H1 (cell line): ENCODE results near the gene RABL6. TPM values are rescaled to one million over a fixed set of nuclear protein-coding genes. Genes with fewer than 3 reads are reported as not detected.

ENCODE experiments used
- CTCF ChIA-PET: fragments of 300-600 bp; sonication (Branson Sonifier 250); formaldehyde crosslinking; loops from one replicate; lab custom pipeline; 2021; ENCODE audit not compliant: partially characterized antibody; lab: Charles Lee
- POLR2A ChIA-PET: fragments of 300-600 bp; sonication (Branson Sonifier 250); formaldehyde crosslinking; loops from one replicate; lab custom pipeline; 2021; ENCODE audit warnings: inconsistent platforms; ENCODE audit not compliant: partially characterized antibody; lab: Charles Lee
- DNase-seq, 2 experiments: peaks; one replicate each; pipeline versions ENCODE4 v3.0.0 to v3.0.0-alpha.2; 2010 to 2022; ENCODE audit warnings: low spot score in 2 of 2, low read depth in 1 of 2, mixed read lengths in 1 of 2
- FAIRE-seq: peaks from 2 replicates; lab custom pipeline; 2011; peaks lifted over from hg19 to GRCh38; lab: Jason Lieb, UNC
- H2AFZ ChIP-seq: 2 replicates; pipeline ENCODE4 v1.8.1; 2012; ENCODE audit warnings: low read length, inconsistent platforms
- H2AK5ac ChIP-seq: 2 replicates; pipeline ENCODE4 v1.6.1; 2013; ENCODE audit warnings: low read depth, low read length
- H2BK120ac ChIP-seq: replicated peaks from 2 replicates; pipeline ENCODE3; 2013; ENCODE audit warnings: low read depth, low read length, inconsistent platforms
- H2BK12ac ChIP-seq: 2 replicates; pipeline ENCODE4 v1.6.1; 2013; ENCODE audit warnings: low read depth, low read length
- H2BK15ac ChIP-seq: 2 replicates; pipeline ENCODE4 v1.6.1; 2013; ENCODE audit warnings: low read length
- H2BK20ac ChIP-seq: 2 replicates; pipeline ENCODE4 v1.6.1; 2013; ENCODE audit warnings: low read length
- H2BK5ac ChIP-seq: 2 replicates; pipeline ENCODE4 v1.6.1; 2013; ENCODE audit warnings: low read depth, low read length
- H3K14ac ChIP-seq: 2 replicates; pipeline ENCODE4 v1.6.1; 2013; ENCODE audit warnings: inconsistent platforms; ENCODE audit not compliant: insufficient read length
- H3K18ac ChIP-seq: 2 replicates; pipeline ENCODE4 v1.6.1; 2013; ENCODE audit warnings: low read length; ENCODE audit errors: extremely low read depth
- H3K23ac ChIP-seq: 2 replicates; pipeline ENCODE4 v1.6.1; 2013; ENCODE audit warnings: inconsistent platforms; ENCODE audit not compliant: insufficient read length
- H3K23me2 ChIP-seq: 2 replicates; pipeline ENCODE4 v1.6.1; 2013; ENCODE audit warnings: low read depth, low read length
- H3K27ac ChIP-seq: 2 replicates; pipeline ENCODE4 v1.6.1; 2011; ENCODE audit warnings: low read depth, low read length, inconsistent platforms
- H3K27me3 ChIP-seq, 4 experiments: replicated peaks in 1 of 4; 1 replicate in 1 of 4; 2 replicates in 3 of 4; pipeline versions ENCODE4 v1.6.1 to v1.8.1; 2011 to 2013; ENCODE audit warnings: low read length in 3 of 4, mild to moderate bottlenecking in 3 of 4, inconsistent platforms in 2 of 4, mixed read lengths in 2 of 4, moderate library complexity in 1 of 4; ENCODE audit not compliant: control insufficient read depth in 3 of 4, insufficient read depth in 3 of 4; ENCODE audit errors: extremely low read depth in 1 of 4
- H3K36me3 ChIP-seq, 4 experiments: 2 replicates each; pipeline versions ENCODE4 v1.6.1 to v1.8.1; 2011 to 2013; ENCODE audit warnings: mild to moderate bottlenecking in 4 of 4, low read length in 3 of 4, moderate library complexity in 2 of 4, control low read depth in 1 of 4, inconsistent platforms in 1 of 4; ENCODE audit not compliant: insufficient read depth in 4 of 4, control insufficient read depth in 2 of 4
- H3K4ac ChIP-seq: replicated peaks from 2 replicates; pipeline ENCODE3; 2013; ENCODE audit warnings: low read length, low read depth, mixed read lengths, inconsistent platforms; ENCODE audit not compliant: insufficient read length
- H3K4me1 ChIP-seq, 4 experiments: replicated peaks in 1 of 4; 1 replicate in 1 of 4; 2 replicates in 3 of 4; pipeline versions ENCODE4 v1.6.1 to v1.8.1; 2011 to 2013; ENCODE audit warnings: low read length in 3 of 4, inconsistent platforms in 2 of 4, mixed read lengths in 1 of 4; ENCODE audit not compliant: insufficient read depth in 4 of 4, control insufficient read depth in 3 of 4
- H3K4me2 ChIP-seq, 2 experiments: 2 replicates each; pipeline versions ENCODE4 v1.6.1 to v1.8.1; 2011 to 2013; ENCODE audit warnings: low read depth in 2 of 2, low read length in 2 of 2, control low read depth in 1 of 2, inconsistent platforms in 1 of 2, mild to moderate bottlenecking in 1 of 2; ENCODE audit not compliant: insufficient read depth in 1 of 2
- H3K4me3 ChIP-seq, 4 experiments: fragments of 200-600, 300-600 bp in 1 of 4; sonication (generic), shearing (Covaris generic), sonication (Bioruptor Twin) in 1 of 4; 2 replicates each; pipeline versions ENCODE4 v1.5.1 to v1.8.1; 2011 to 2016; ENCODE audit warnings: low read length in 4 of 4, low read depth in 3 of 4, control low read depth in 2 of 4, inconsistent platforms in 2 of 4, mild to moderate bottlenecking in 2 of 4, mixed read lengths in 1 of 4, moderate library complexity in 1 of 4; ENCODE audit not compliant: insufficient read depth in 2 of 4; ENCODE audit errors: extremely low read depth in 1 of 4
- H3K56ac ChIP-seq: replicated peaks from 2 replicates; pipeline ENCODE3; 2013; ENCODE audit warnings: low read depth, mild to moderate bottlenecking, mixed read lengths, low read length, inconsistent platforms; ENCODE audit not compliant: insufficient read length
- H3K79me1 ChIP-seq: 2 replicates; pipeline ENCODE4 v1.6.1; 2013; ENCODE audit warnings: low read depth, low read length, control low read depth
- H3K79me2 ChIP-seq, 2 experiments: 2 replicates each; pipeline versions ENCODE4 v1.6.1 to v1.8.1; 2012 to 2013; ENCODE audit warnings: low read length in 2 of 2, mild to moderate bottlenecking in 2 of 2, inconsistent platforms in 1 of 2; ENCODE audit not compliant: insufficient read depth in 2 of 2, control insufficient read depth in 1 of 2
- H3K9ac ChIP-seq, 4 experiments: replicated peaks in 1 of 4; 1 replicate in 1 of 4; 2 replicates in 3 of 4; pipeline versions ENCODE4 v1.6.1 to v1.8.1; 2011 to 2013; ENCODE audit warnings: low read depth in 3 of 4, low read length in 3 of 4, control low read depth in 2 of 4, mild to moderate bottlenecking in 2 of 4, moderate library complexity in 2 of 4, inconsistent platforms in 1 of 4; ENCODE audit errors: extremely low read depth in 1 of 4
- H3K9me3 ChIP-seq, 2 experiments: 2 replicates each; pipeline versions ENCODE4 v1.6.1 to v1.8.1; 2012 to 2013; ENCODE audit warnings: mild to moderate bottlenecking in 2 of 2, moderate library complexity in 2 of 2, control low read depth in 1 of 2, inconsistent platforms in 1 of 2, low read depth in 1 of 2, low read length in 1 of 2, mixed read lengths in 1 of 2; ENCODE audit not compliant: insufficient read depth in 2 of 2
- H4K20me1 ChIP-seq, 2 experiments: replicated peaks in 1 of 2; 2 replicates each; pipeline versions ENCODE3 to v1.8.1; 2011 to 2013; ENCODE audit warnings: inconsistent platforms in 2 of 2, low read length in 2 of 2, mild to moderate bottlenecking in 1 of 2; ENCODE audit not compliant: insufficient read depth in 2 of 2, control insufficient read depth in 1 of 2
- H4K5ac ChIP-seq: 2 replicates; pipeline ENCODE4 v1.6.1; 2013; ENCODE audit warnings: low read length, low read depth, mixed read lengths, inconsistent platforms; ENCODE audit not compliant: insufficient read length
- H4K8ac ChIP-seq: 2 replicates; pipeline ENCODE4 v1.8.0; 2013; ENCODE audit warnings: mild to moderate bottlenecking, moderate library complexity, low read length, inconsistent platforms; ENCODE audit not compliant: insufficient read depth; ENCODE audit errors: extremely low read depth
- H4K91ac ChIP-seq: replicated peaks from 2 replicates; pipeline ENCODE3; 2013; ENCODE audit warnings: low read length, mixed read lengths, inconsistent platforms; ENCODE audit not compliant: insufficient read length
- BACH1 ChIP-seq: IDR thresholded peaks from 2 replicates; pipeline ENCODE4 v1.6.1; 2012; ENCODE audit warnings: low read length, improper control_type of control experiment
- BCL11A ChIP-seq, 2 experiments: IDR thresholded peaks; one replicate each; pipeline ENCODE4 v1.6.1; 2011; ENCODE audit warnings: low read depth in 2 of 2, low read length in 2 of 2, mild to moderate bottlenecking in 2 of 2
- BRCA1 ChIP-seq: IDR thresholded peaks from 2 replicates; pipeline ENCODE4 v1.6.1; 2012; ENCODE audit warnings: low read depth, low read length, improper control_type of control experiment
- KDM5A ChIP-seq: fragments of 200-600 bp; IDR thresholded peaks from 2 replicates; pipeline ENCODE4 v1.7.1; 2012; ENCODE audit warnings: mild to moderate bottlenecking, low read length, inconsistent platforms, mixed read lengths
- NANOG ChIP-seq: IDR thresholded peaks from 2 replicates; pipeline ENCODE4 v1.6.1; 2011; ENCODE audit warnings: low read length, low read depth, mild to moderate bottlenecking, inconsistent platforms; ENCODE audit not compliant: insufficient read depth, poor library complexity, severe bottlenecking
- SRF ChIP-seq: IDR thresholded peaks from 2 replicates; pipeline ENCODE4 v1.6.1; 2011; ENCODE audit warnings: mild to moderate bottlenecking, low read depth, low read length, moderate library complexity
- WGBS, 2 experiments: shearing (Covaris generic) in 1 of 2; methylation state at CpG; one replicate each; pipeline versions ENCODE4 v1.1.6 to v1.1.7; 2013 to 2015; ENCODE audit warnings: low lambda C conversion rate in 2 of 2, mixed read lengths in 2 of 2, inconsistent platforms in 1 of 2, low coverage in 1 of 2, missing lambda C conversion rate in 1 of 2; ENCODE audit not compliant: insufficient replicate concordance in 2 of 2, insufficient coverage in 1 of 2, insufficient read length in 1 of 2; ENCODE audit errors: extremely low coverage in 1 of 2, missing lambda C conversion rate in 1 of 2; 5-methylcytosine and 5-hydroxymethylcytosine counted together
- polyA plus RNA-seq, 7 experiments: library from polyadenylated mRNA; depleted of rRNA in 3 of 7; stranded (reverse) in 5 of 7; unstranded in 2 of 7; fragments of >200 nt in 5 of 7; fragments of 200-250 nt in 2 of 7; gene quantifications; 1 replicate in 5 of 7; 2 replicates in 1 of 7; 4 replicates in 1 of 7; pipeline versions ENCODE4 v1.2.1 to v1.2.3, GENCODE V29; 2011 to 2013; ENCODE audit warnings: missing spikeins in 2 of 7, mixed read lengths in 2 of 7
- total RNA-seq: library from RNA; stranded (reverse); fragmentation: NEBNext Ultra II Directional; extraction: Animal tissue kit (Norgen Biotek cat#: 25700); gene quantifications from 2 replicates; pipeline ENCODE4 v1.2.1, GENCODE V29; 2021

Gene RABL6
- total and polyA plus RNA-seq, 2 of the 8 experiments (the other 6 are each of a cell fraction or from before 2014, with no cell fraction given): 70.1 to 130 TPM

DNA sequence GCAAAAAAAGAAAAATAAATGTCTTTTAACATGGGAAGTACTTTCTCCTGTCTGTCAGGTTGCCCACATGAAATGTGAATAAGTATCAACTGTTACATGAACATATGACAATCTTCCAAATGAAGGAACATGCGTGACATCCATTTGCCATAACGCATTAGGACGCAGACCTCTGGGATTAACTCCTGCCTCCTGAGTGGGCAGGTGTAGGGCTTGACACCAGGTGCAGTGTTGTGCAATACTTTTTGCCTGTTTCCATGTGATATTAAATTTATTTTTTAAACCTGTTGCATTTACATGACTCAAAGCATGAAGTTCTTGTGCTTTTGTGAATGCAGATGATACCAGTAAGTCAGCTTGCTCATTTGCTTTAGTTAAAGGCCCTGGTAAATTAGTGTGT lies 25.3 kb upstream of the RABL6 start:
- no peak overlapping the region for H3K56ac ChIP-seq
- H3K79me1 ChIP-seq: no peaks in the 10 kb centered on the region
- H2BK5ac ChIP-seq: no peak overlapping the region
- no peak overlapping the region for H3K4me2 ChIP-seq
- H3K27ac ChIP-seq: no peak overlapping the region
- H2AK5ac ChIP-seq: no peak overlapping the region
- no peak overlapping the region for H2BK20ac ChIP-seq
- no peak overlapping the region for H2BK12ac ChIP-seq
- no peak overlapping the region for H4K91ac ChIP-seq
- no peaks in the 10 kb centered on the region for H3K23me2 ChIP-seq
- H3K9ac ChIP-seq: no peak overlapping the region
- FAIRE-seq (no peak), DNase-seq (no peak)
- no peak overlapping the region for H4K8ac ChIP-seq
- no peak overlapping the region for H3K4me3 ChIP-seq
- POLR2A ChIA-PET: no interaction called here
- no peak overlapping the region for H4K5ac ChIP-seq
- no peak overlapping the region for H3K4ac ChIP-seq
- 98% methylated on average over 3 of the region's 3 CpGs; no CpG with 5 or more reads in 1 of the 2 experiments for WGBS, 2 experiments
- H3K27me3 ChIP-seq: peaks cover 0 to 4% (median 1%) of the 10 kb centered on the region in 4 experiments; a peak in 3 of 7 replicates
- H4K20me1 ChIP-seq: no peaks in the 10 kb centered on the region
- H3K23ac ChIP-seq: no peak overlapping the region
- H2BK120ac ChIP-seq: no peak overlapping the region
- H3K14ac ChIP-seq: no peak overlapping the region
- CTCF ChIA-PET: interaction anchor here (1.3 to 8.0 kb wide), 3 partner anchors 15 to 247 kb away, joined by 3 to 88 read pairs (median 5); partner anchors contain the start of genes AJM1 and LCN15
- no peaks in the 10 kb centered on the region; a peak in 1 of 4 replicates for H3K9me3 ChIP-seq
- no peak overlapping the region for H3K18ac ChIP-seq
- no peaks in the 10 kb centered on the region for H3K79me2 ChIP-seq
- H3K36me3 ChIP-seq: no peaks in the 10 kb centered on the region
- H2AFZ ChIP-seq: no peak overlapping the region
- TF ChIP-seq BACH1 (no peak), NANOG (no peak), BCL11A (IDR thresholded peaks at IDR 0.05; ENCODE audit: low read depth in 2 of 2, low read length in 2 of 2) (no peak), KDM5A (no peak), SRF (no peak), BRCA1 (no peak)
- TF ChIP-seq, all 59 proteins: peak for 0
- Histone ChIP-seq H3K4me1 (no peaks in the 10 kb centered on the region; a peak in 1 of 7 replicates), H2BK15ac (no peak overlapping the region)
